ENCODE results near the gene MCF2L. TPM values are rescaled to one million over a fixed set of nuclear protein-coding genes. Genes with fewer than 3 reads are reported as not detected.

MCF2L gene
- total RNA-seq, 1 experiment from 2014 or later, result 5.9 TPM

DNA sequence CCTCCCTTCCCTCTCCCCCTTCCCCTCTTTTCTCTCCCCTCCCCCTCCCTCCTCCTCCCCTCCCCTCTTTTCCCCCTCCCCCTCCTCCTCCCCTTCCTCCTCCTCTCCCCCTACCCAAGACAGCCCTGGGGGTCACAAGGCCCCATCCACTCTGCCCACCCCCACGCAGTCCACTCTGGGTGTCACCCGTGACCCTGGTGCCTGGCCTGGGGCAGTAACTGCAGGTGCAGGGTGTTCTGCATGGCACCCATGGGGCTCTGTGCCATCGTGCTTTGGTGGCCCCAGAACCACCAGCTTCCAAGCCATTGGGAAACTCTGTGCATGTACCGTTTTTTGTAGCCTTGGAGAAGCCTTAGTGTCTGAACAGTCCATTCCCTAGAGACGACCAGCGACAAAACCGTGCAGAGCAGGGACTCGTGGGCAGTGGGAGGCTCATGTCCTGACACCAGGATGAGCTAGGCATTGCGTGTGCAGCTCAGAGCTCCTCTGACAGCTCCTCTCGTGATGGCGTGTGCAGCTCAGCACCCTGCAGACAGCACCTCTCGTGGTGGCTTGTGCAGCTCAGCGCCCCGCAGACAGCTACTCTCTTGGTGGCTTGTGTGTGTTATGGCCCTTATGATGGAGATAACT is 92.9 kb downstream of the MCF2L start:
- no TSS peak for BruUV-seq (replicated peaks)
- Histone ChIP-seq H3K4me3 (ENCODE audit: low read length) (no peak overlapping the region), H3K9me3 (ENCODE audit: low read length) (no peaks in the 10 kb centered on the region), H3K9ac (ENCODE audit: low read length) (no peak overlapping the region), H3K27me3 (ENCODE audit: low read length) (no peaks in the 10 kb centered on the region), H3K4me1 (ENCODE audit: insufficient read depth, low read length) (peaks cover 11% of the 10 kb centered on the region), H3K79me2 (ENCODE audit: low read length) (no peaks in the 10 kb centered on the region), H2AFZ (ENCODE audit: low read length) (no peak overlapping the region), H3K4me2 (ENCODE audit: low read length) (no peak overlapping the region), H3K27ac (ENCODE audit: low read length) (no peak overlapping the region), H3K36me3 (ENCODE audit: low read depth, low read length) (no peaks in the 10 kb centered on the region), H4K20me1 (ENCODE audit: low read length) (no peaks in the 10 kb centered on the region), H3F3A (ENCODE audit: low read length, unreplicated experiment) (no peaks in the 10 kb centered on the region), H3K9me2 (replicated peaks; ENCODE audit: low read length) (no peaks in the 10 kb centered on the region)
- ATAC-seq (no peak), DNase-seq (no peak)
- TF ChIP-seq EZH2 (IDR thresholded peaks at IDR 0.05; ENCODE audit: low read length, unreplicated experiment) (no peak), CTCF (conservative IDR thresholded peaks at IDR 0.05; ENCODE audit: low read depth, low read length) (no peak), EZH2phosphoT487 (IDR thresholded peaks at IDR 0.05; ENCODE audit: borderline replicate concordance, low read length) (no peak)
- ChIA-PET CTCF (no interaction called here), POLR2A (ENCODE audit: unreplicated experiment) (no interaction called here)
- intact Hi-C loops (cut with micrococcal nuclease), result no loop called here

DNA sequence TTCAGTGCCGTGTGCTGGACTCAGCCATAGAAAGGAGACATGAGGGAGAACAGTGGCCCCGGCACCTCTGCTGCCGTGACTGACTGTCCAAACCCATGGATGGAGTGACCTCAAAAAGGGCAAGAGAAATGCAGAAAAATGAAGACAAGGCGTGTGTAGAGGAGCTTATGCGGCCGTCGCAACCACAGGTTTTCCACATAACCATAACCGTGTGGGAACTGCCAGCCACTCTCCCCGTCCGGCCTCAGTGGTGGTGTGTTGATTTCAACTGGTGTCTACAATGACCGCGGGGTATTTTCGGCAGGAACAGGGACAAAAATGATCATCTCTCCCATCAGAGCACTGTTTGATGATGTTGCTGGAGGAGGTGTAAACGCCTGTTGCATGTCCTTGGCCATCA is 93.7 kb downstream of the MCF2L start:
- Histone ChIP-seq H3K4me1 (ENCODE audit: insufficient read depth, low read length) (peaks cover 11% of the 10 kb centered on the region), H3K79me2 (ENCODE audit: low read length) (no peaks in the 10 kb centered on the region), H4K20me1 (ENCODE audit: low read length) (no peaks in the 10 kb centered on the region), H3K9me2 (replicated peaks; ENCODE audit: low read length) (no peaks in the 10 kb centered on the region), H3K4me2 (ENCODE audit: low read length) (no peak overlapping the region), H3F3A (ENCODE audit: low read length, unreplicated experiment) (no peaks in the 10 kb centered on the region), H3K9me3 (ENCODE audit: low read length) (no peaks in the 10 kb centered on the region), H3K9ac (ENCODE audit: low read length) (no peak overlapping the region), H3K27me3 (ENCODE audit: low read length) (no peaks in the 10 kb centered on the region), H3K4me3 (ENCODE audit: low read length) (no peak overlapping the region), H3K27ac (ENCODE audit: low read length) (no peak overlapping the region), H2AFZ (ENCODE audit: low read length) (no peak overlapping the region), H3K36me3 (ENCODE audit: low read depth, low read length) (no peaks in the 10 kb centered on the region)
- no peak for TF ChIP-seq CTCF (conservative IDR thresholded peaks at IDR 0.05; ENCODE audit: low read depth, low read length)
- TF ChIP-seq EZH2 (IDR thresholded peaks at IDR 0.05; ENCODE audit: low read length, unreplicated experiment), result no peak
- no peak for TF ChIP-seq EZH2phosphoT487 (IDR thresholded peaks at IDR 0.05; ENCODE audit: borderline replicate concordance, low read length)
- DNase-seq, result no peak
- ChIA-PET POLR2A (ENCODE audit: unreplicated experiment) (no interaction called here), CTCF (no interaction called here)
- intact Hi-C loops (cut with micrococcal nuclease), result no loop called here
- no TSS peak for BruUV-seq (replicated peaks)
- ATAC-seq, result no peak

DNA sequence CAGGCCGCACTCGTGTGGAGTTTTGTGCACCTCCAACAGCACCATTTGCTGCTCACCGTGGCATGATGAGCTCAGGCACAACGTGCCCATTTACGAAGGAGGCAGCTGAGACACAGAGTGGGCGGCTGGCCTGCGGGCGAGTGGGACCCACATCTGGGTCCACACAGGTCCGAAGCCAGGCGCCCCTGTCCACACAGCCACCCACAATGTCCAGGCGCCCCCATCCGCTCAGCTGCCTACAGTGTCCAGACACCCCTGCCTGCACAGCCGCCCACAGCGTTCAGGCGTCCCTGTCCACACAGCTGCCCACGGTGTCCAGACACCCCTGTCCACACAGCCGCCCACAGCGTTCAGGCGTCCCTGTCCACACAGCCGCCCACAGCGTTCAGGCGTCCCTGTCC is 94.1 kb downstream of the MCF2L start:
- intact Hi-C loops (cut with micrococcal nuclease), result no loop called here
- H3K79me2 ChIP-seq (ENCODE audit: low read length), result no peaks in the 10 kb centered on the region
- ChIA-PET POLR2A (ENCODE audit: unreplicated experiment) (no interaction called here), CTCF (no interaction called here)
- BruUV-seq (replicated peaks), result no TSS peak
- H3K27ac ChIP-seq (ENCODE audit: low read length), result no peak overlapping the region
- H3K4me2 ChIP-seq (ENCODE audit: low read length), result no peak overlapping the region
- no peaks in the 10 kb centered on the region for H3K36me3 ChIP-seq (ENCODE audit: low read depth, low read length)
- H3K4me1 ChIP-seq (ENCODE audit: insufficient read depth, low read length), result peaks cover 11% of the 10 kb centered on the region
- no peak for TF ChIP-seq CTCF (conservative IDR thresholded peaks at IDR 0.05; ENCODE audit: low read depth, low read length)
- no peak for TF ChIP-seq EZH2phosphoT487 (IDR thresholded peaks at IDR 0.05; ENCODE audit: borderline replicate concordance, low read length)
- no peak for TF ChIP-seq EZH2 (IDR thresholded peaks at IDR 0.05; ENCODE audit: low read length, unreplicated experiment)
- H3K9ac ChIP-seq (ENCODE audit: low read length), result no peak overlapping the region
- H3K9me2 ChIP-seq (replicated peaks; ENCODE audit: low read length), result no peaks in the 10 kb centered on the region
- DNase-seq, result no peak
- no peaks in the 10 kb centered on the region for H3K27me3 ChIP-seq (ENCODE audit: low read length)
- no peaks in the 10 kb centered on the region for H3K9me3 ChIP-seq (ENCODE audit: low read length)
- no peak overlapping the region for H3K4me3 ChIP-seq (ENCODE audit: low read length)
- ATAC-seq, result no peak
- no peaks in the 10 kb centered on the region for H4K20me1 ChIP-seq (ENCODE audit: low read length)
- no peak overlapping the region for H2AFZ ChIP-seq (ENCODE audit: low read length)
- H3F3A ChIP-seq (ENCODE audit: low read length, unreplicated experiment), result no peaks in the 10 kb centered on the region
